ENCODE results near the gene ICAM3. TPM values are rescaled to one million over a fixed set of nuclear protein-coding genes. Genes with fewer than 3 reads are reported as not detected.

Gene ICAM3
- total RNA-seq, 4 donors from 2014 or later = 5.5 to 8.5 (median 5.8) TPM

DNA sequence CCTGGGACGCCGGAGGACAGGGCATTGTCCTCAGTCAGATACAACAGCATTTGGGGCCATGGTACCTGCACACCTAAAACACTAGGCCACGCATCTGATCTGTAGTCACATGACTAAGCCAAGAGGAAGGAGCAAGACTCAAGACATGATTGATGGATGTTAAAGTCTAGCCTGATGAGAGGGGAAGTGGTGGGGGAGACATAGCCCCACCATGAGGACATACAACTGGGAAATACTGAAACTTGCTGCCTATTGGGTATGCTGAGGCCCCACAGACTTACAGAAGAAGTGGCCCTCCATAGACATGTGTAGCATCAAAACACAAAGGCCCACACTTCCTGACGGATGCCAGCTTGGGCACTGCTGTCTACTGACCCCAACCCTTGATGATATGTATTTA, 54.0 kb downstream of the ICAM3 start:
- 94 to 95% methylated on average over 4 of the region's 4 CpGs for WGBS, 2 donors

DNA sequence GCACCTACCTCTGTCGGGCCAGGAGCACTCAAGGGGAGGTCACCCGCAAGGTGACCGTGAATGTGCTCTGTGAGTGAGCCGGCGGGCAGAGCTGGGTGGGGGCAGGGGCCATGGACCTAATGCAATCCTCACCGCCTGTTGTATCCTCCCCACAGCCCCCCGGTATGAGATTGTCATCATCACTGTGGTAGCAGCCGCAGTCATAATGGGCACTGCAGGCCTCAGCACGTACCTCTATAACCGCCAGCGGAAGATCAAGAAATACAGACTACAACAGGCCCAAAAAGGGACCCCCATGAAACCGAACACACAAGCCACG, 54.5 kb downstream of the ICAM3 start:
- Histone ChIP-seq H3K4me1 (peaks cover 21 to 38% of the 10 kb centered on the region in 2 donors), H3K9me3 (no peaks in the 10 kb centered on the region), H3K4me3 (replicated peaks in 1 of 3) (no peak overlapping the region), H3K27me3 (peaks cover 15% of the 10 kb centered on the region), H3K27ac (no peak overlapping the region), H3K36me3 (peaks cover 6 to 18% of the 10 kb centered on the region in 2 donors)
- no peak for DNase-seq
- 98 to 100% methylated on average over 9 to 12 of the region's 13 CpGs for WGBS, 2 donors
- intact Hi-C loops (cut with DNase I) = no loop called here
- no peak for TF ChIP-seq POLR2A (IDR thresholded peaks at IDR 0.05)
- TF ChIP-seq CTCF (IDR thresholded peaks at IDR 0.05) = no peak

More for the DNA sequence above, 54.0 kb downstream of the ICAM3 start:
- no peaks in the 10 kb centered on the region for H3K9me3 ChIP-seq
- H3K27ac ChIP-seq = no peak overlapping the region
- no peak overlapping the region for H3K4me3 ChIP-seq (replicated peaks in 1 of 3)
- no peak for DNase-seq
- peaks cover 23 to 43% of the 10 kb centered on the region in 2 donors for H3K4me1 ChIP-seq
- no peak for TF ChIP-seq CTCF (IDR thresholded peaks at IDR 0.05)
- TF ChIP-seq POLR2A (IDR thresholded peaks at IDR 0.05) = no peak
- intact Hi-C loops (cut with DNase I) = no loop called here
- H3K27me3 ChIP-seq = peaks cover 16% of the 10 kb centered on the region
- H3K36me3 ChIP-seq = peaks cover 6 to 18% of the 10 kb centered on the region in 2 donors

DNA sequence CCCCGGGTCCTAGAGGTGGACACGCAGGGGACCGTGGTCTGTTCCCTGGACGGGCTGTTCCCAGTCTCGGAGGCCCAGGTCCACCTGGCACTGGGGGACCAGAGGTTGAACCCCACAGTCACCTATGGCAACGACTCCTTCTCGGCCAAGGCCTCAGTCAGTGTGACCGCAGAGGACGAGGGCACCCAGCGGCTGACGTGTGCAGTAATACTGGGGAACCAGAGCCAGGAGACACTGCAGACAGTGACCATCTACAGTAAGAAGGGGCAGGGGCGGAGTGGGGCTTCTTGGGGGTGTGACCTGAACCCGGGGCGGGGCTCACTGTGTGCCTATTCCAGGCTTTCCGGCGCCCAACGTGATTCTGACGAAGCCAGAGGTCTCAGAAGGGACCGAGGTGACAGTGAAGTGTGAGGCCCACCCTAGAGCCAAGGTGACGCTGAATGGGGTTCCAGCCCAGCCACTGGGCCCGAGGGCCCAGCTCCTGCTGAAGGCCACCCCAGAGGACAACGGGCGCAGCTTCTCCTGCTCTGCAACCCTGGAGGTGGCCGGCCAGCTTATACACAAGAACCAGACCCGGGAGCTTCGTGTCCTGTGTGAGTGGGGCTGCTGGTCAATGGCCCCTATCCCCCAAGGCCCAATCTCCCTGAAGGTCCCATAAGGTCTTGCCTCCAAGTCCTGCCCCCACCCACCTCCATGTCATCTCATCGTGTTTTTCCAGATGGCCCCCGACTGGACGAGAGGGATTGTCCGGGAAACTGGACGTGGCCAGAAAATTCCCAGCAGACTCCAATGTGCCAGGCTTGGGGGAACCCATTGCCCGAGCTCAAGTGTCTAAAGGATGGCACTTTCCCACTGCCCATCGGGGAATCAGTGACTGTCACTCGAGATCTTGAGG, 55.1 kb downstream of the ICAM3 start:
- H3K36me3 ChIP-seq = peaks cover 6 to 18% of the 10 kb centered on the region in 2 donors
- H3K9me3 ChIP-seq = no peaks in the 10 kb centered on the region
- H3K27ac ChIP-seq = no peak overlapping the region
- peaks cover 15 to 32% of the 10 kb centered on the region in 2 donors for H3K4me1 ChIP-seq
- DNase-seq = no peak
- TF ChIP-seq CTCF (IDR thresholded peaks at IDR 0.05) (no peak), POLR2A (IDR thresholded peaks at IDR 0.05) (no peak)
- H3K4me3 ChIP-seq (replicated peaks in 1 of 3) = no peak overlapping the region
- H3K27me3 ChIP-seq = peaks cover 9% of the 10 kb centered on the region
- WGBS, 2 donors = 89 to 96% methylated on average over 5 to 31 of the region's 34 CpGs
- intact Hi-C loops (cut with DNase I) = no loop called here

Small RNAs within 50 kb of the gene (small RNA-seq; reads per million reads assigned to genes)
- gene AC011511.1 = not detected
- not detected for gene AC011511.4

Other genes with a start within 250 kb of the ICAM3 start
- under 1 TPM in 2 of 4 donors, not detected in 2; 0.33 to 0.54 TPM for gene ANGPTL6, start 236.9 kb downstream of the ICAM3 start, total RNA-seq
- 10 to 100 TPM; 26.2 to 33.0 (median 29.7) TPM for gene PPAN, start 233.3 kb downstream of the ICAM3 start, total RNA-seq
- 1 to 10 TPM; 6.1 to 9.3 (median 6.3) TPM for gene P2RY11, start 227.9 kb downstream of the ICAM3 start, total RNA-seq
- 100 to 1,000 TPM; 219 to 342 (median 250) TPM for gene EIF3G, start 219.7 kb downstream of the ICAM3 start, total RNA-seq
- gene DNMT1, start 144.7 kb downstream of the ICAM3 start, total RNA-seq = 10 to 100 TPM; 31.2 to 49.5 (median 36.0) TPM
- gene S1PR2, start 108.3 kb downstream of the ICAM3 start, total RNA-seq = 1 to 10 TPM; 3.6 to 9.8 (median 5.3) TPM
- 10 to 100 TPM; 36.1 to 81.7 (median 54.9) TPM for gene MRPL4, start 87.4 kb downstream of the ICAM3 start, total RNA-seq
- gene ICAM1, start 68.5 kb downstream of the ICAM3 start, total RNA-seq = 10 to 100 TPM in 3 of 4 donors, 1 to 10 TPM in 1; 8.1 to 37.6 (median 19.7) TPM
- under 1 TPM in 1 of 4 donors, not detected in 3; 0.44 TPM for gene ICAM4, start 52.7 kb downstream of the ICAM3 start, total RNA-seq
- gene ICAM5, start 49.7 kb downstream of the ICAM3 start, total RNA-seq = 1 to 10 TPM in 2 of 4 donors, not detected in 2; 1.0 to 1.6 TPM
- gene ZGLP1, start 29.8 kb downstream of the ICAM3 start, total RNA-seq = 1 to 10 TPM in 3 of 4 donors, under 1 TPM in 1; 0.75 to 8.8 (median 2.2) TPM
- 10 to 100 TPM; 22.8 to 44.8 (median 33.3) TPM for gene FDX2, start 23.6 kb downstream of the ICAM3 start, total RNA-seq
- 10 to 100 TPM; 18.3 to 52.0 (median 39.1) TPM for gene RAVER1, start 6.1 kb downstream of the ICAM3 start, total RNA-seq
- 100 to 1,000 TPM in 1 of 4 donors, 10 to 100 TPM in 3; 59.1 to 127 (median 70.3) TPM for gene TYK2, start 40.9 kb upstream of the ICAM3 start, total RNA-seq
- gene CDC37, start 63.9 kb upstream of the ICAM3 start, total RNA-seq = 100 to 1,000 TPM in 3 of 4 donors, 10 to 100 TPM in 1; 99.7 to 154 (median 125) TPM
- 10 to 100 TPM; 16.1 to 21.0 (median 18.4) TPM for gene PDE4A, start 80.9 kb upstream of the ICAM3 start, total RNA-seq
- gene KEAP1, start 163.7 kb upstream of the ICAM3 start, total RNA-seq = 10 to 100 TPM; 95.4 to 99.9 (median 97.8) TPM
- gene S1PR5, start 177.8 kb upstream of the ICAM3 start, total RNA-seq = under 1 TPM in 3 of 4 donors, not detected in 1; 0.22 to 0.59 (median 0.27) TPM
- 10 to 100 TPM; 28.4 to 37.0 (median 31.3) TPM for gene ATG4D, start 204.3 kb upstream of the ICAM3 start, total RNA-seq
- gene KRI1, start 226.4 kb upstream of the ICAM3 start, total RNA-seq = 10 to 100 TPM; 17.3 to 49.7 (median 28.2) TPM
- 1 to 10 TPM; 2.0 to 8.2 (median 3.7) TPM for gene CDKN2D, start 229.4 kb upstream of the ICAM3 start, total RNA-seq
- 100 to 1,000 TPM in 2 of 4 donors, 10 to 100 TPM in 2; 69.7 to 129 (median 102) TPM for gene AP1M2, start 247.7 kb upstream of the ICAM3 start, total RNA-seq

Measured in thyroid gland (tissue), 4 donors.